CD4-positive, CD25-positive, alpha-beta regulatory T cell (primary cell): ENCODE data around the gene SYDE2. TPM values are rescaled to one million over a fixed set of nuclear protein-coding genes. Genes with fewer than 3 reads are reported as not detected.
"Not testable (repeated sequence)": the region's sequence is repeated elsewhere in the genome, so short reads cannot be mapped to it uniquely, and the experiment has no call there.

Experiments used
- ATAC-seq, 2 donors: fragments of 150-1000 bp; cut with Tn5 transposase; one replicate each; pipeline ENCODE4 v1.10.0; 2021; ENCODE audit warnings: low read depth in 2 of 2, moderate number of reproducible peaks in 2 of 2, moderate library complexity in 1 of 2
- DNase-seq, 3 donors: peaks; one replicate each; pipeline versions ENCODE4 v3.0.0 to v3.0.0-alpha.2; 2012 to 2022; ENCODE audit warnings: mixed read lengths in 1 of 3
- H3K27ac ChIP-seq: one replicate; pipeline ENCODE4 v1.7.0; 2013; ENCODE audit warnings: mild to moderate bottlenecking, low read length; ENCODE audit not compliant: insufficient read depth, poor library complexity, severe bottlenecking
- H3K27me3 ChIP-seq: one replicate; pipeline ENCODE4 v1.7.0; 2013; ENCODE audit warnings: low read length; ENCODE audit not compliant: control insufficient read depth, insufficient read depth
- H3K36me3 ChIP-seq: one replicate; pipeline ENCODE4 v1.7.0; 2013; ENCODE audit warnings: mild to moderate bottlenecking, low read length, moderate library complexity; ENCODE audit not compliant: control insufficient read depth, insufficient read depth
- H3K4me1 ChIP-seq: 2 replicates; pipeline ENCODE4 v1.7.0; 2013; ENCODE audit warnings: mild to moderate bottlenecking, low read length; ENCODE audit not compliant: insufficient read depth, control insufficient read depth, poor library complexity, severe bottlenecking
- H3K4me3 ChIP-seq: one replicate; pipeline ENCODE4 v1.7.0; 2013; ENCODE audit warnings: low read depth, mild to moderate bottlenecking, low read length, moderate library complexity
- H3K9me3 ChIP-seq, 2 experiments: 1 replicate in 1 of 2; 2 replicates in 1 of 2; pipeline ENCODE4 v1.7.0; 2013; ENCODE audit warnings: low read length in 2 of 2, mild to moderate bottlenecking in 1 of 2, moderate library complexity in 1 of 2; ENCODE audit not compliant: control insufficient read depth in 2 of 2
- H3K27ac Mint-ChIP-seq, 3 donors: one replicate each; pipeline ENCODE4 v1.8.0; 2020 to 2022; ENCODE audit warnings: mild to moderate bottlenecking in 3 of 3, mixed read lengths in 3 of 3, moderate library complexity in 2 of 3
- H3K27me3 Mint-ChIP-seq: one replicate; pipeline ENCODE4 v1.8.0; 2022; ENCODE audit warnings: mild to moderate bottlenecking, mixed read lengths
- H3K36me3 Mint-ChIP-seq: one replicate; pipeline ENCODE4 v1.8.0; 2020; ENCODE audit warnings: mixed read lengths
- H3K4me1 Mint-ChIP-seq, 4 donors: one replicate each; pipeline ENCODE4 v1.8.0; 2020 to 2022; ENCODE audit warnings: mixed read lengths in 4 of 4, mild to moderate bottlenecking in 1 of 4
- H3K4me3 Mint-ChIP-seq, 4 donors: one replicate each; pipeline ENCODE4 v1.8.0; 2020 to 2022; ENCODE audit warnings: mild to moderate bottlenecking in 4 of 4, mixed read lengths in 4 of 4, moderate library complexity in 3 of 4
- H3K9me3 Mint-ChIP-seq, 7 donors: one replicate each; pipeline ENCODE4 v1.8.0; 2020 to 2022; ENCODE audit warnings: mixed read lengths in 7 of 7, mild to moderate bottlenecking in 3 of 7, moderate library complexity in 2 of 7
- polyA plus RNA-seq, 4 donors: library from polyadenylated mRNA; unstranded; fragments of 300-500 nt; fragmentation: Illumina TruSeq; gene quantifications; one replicate each; pipeline ENCODE4 v1.2.3, GENCODE V29; 2021
- total RNA-seq: library from RNA; stranded (reverse); gene quantifications from one replicate; pipeline ENCODE4 v1.2.3, GENCODE V29; 2022

Gene SYDE2
- total and polyA plus RNA-seq, 5 donors from 2014 or later = 1.0 to 4.1 (median 1.3) TPM

- H3K4me1 Mint-ChIP-seq = no peaks in the 10 kb centered on the region
- no peak overlapping the region for H3K27ac ChIP-seq
Measured at GRCh38 chr1:85142753-85143152, 58.1 kb downstream of the SYDE2 start.

GRCh38 chr1:85138439-85138838 lies 62.4 kb downstream of the SYDE2 start:
- not testable (repeated sequence) for H3K4me1 Mint-ChIP-seq, H3K27me3 Mint-ChIP-seq, H3K27ac Mint-ChIP-seq, H3K27ac ChIP-seq, H3K9me3 Mint-ChIP-seq, H3K4me1 ChIP-seq, H3K36me3 ChIP-seq, H3K27me3 ChIP-seq, H3K4me3 Mint-ChIP-seq, H3K9me3 ChIP-seq, H3K36me3 Mint-ChIP-seq, ATAC-seq, H3K4me3 ChIP-seq, DNase-seq

More at GRCh38 chr1:85142753-85143152, 58.1 kb downstream of the SYDE2 start:
- Mint-ChIP-seq H3K36me3 (no peaks in the 10 kb centered on the region), H3K4me3 (no peak overlapping the region), H3K9me3 (peaks cover 0 to 2% (median 0%) of the 10 kb centered on the region in 7 donors), H3K27ac (no peak overlapping the region), H3K27me3 (peaks cover 10% of the 10 kb centered on the region)
- Histone ChIP-seq H3K4me3 (no peak overlapping the region), H3K27me3 (no peaks in the 10 kb centered on the region), H3K4me1 (no peaks in the 10 kb centered on the region), H3K36me3 (no peaks in the 10 kb centered on the region), H3K9me3 (no peaks in the 10 kb centered on the region)
- ATAC-seq (no peak), DNase-seq (no peak)

- H3K36me3 Mint-ChIP-seq = no peaks in the 10 kb centered on the region
- H3K4me3 Mint-ChIP-seq = no peak overlapping the region
- Histone ChIP-seq H3K4me1 (no peaks in the 10 kb centered on the region), H3K9me3 (no peaks in the 10 kb centered on the region), H3K27ac (no peak overlapping the region), H3K36me3 (no peaks in the 10 kb centered on the region), H3K27me3 (no peaks in the 10 kb centered on the region), H3K4me3 (no peak overlapping the region)
- no peak overlapping the region for H3K27ac Mint-ChIP-seq
- DNase-seq (no peak), ATAC-seq (no peak)
- H3K27me3 Mint-ChIP-seq = no peaks in the 10 kb centered on the region
- H3K4me1 Mint-ChIP-seq = no peaks in the 10 kb centered on the region
- H3K9me3 Mint-ChIP-seq = peaks cover 0 to 1% (median 0%) of the 10 kb centered on the region in 7 donors
Measured at GRCh38 chr1:85137660-85138059, 63.2 kb downstream of the SYDE2 start.

GRCh38 chr1:85135392-85135798 lies 65.4 kb downstream of the SYDE2 start:
- no peak overlapping the region for H3K27ac Mint-ChIP-seq

GRCh38 chr1:85134583-85135391 lies 66.0 kb downstream of the SYDE2 start:
- DNase-seq (no peak), ATAC-seq (no peak)
- H3K27me3 ChIP-seq = no peaks in the 10 kb centered on the region
- Mint-ChIP-seq H3K4me3 (no peak overlapping the region), H3K27ac (no peak overlapping the region), H3K36me3 (no peaks in the 10 kb centered on the region), H3K27me3 (peaks cover 5% of the 10 kb centered on the region), H3K9me3 (no peaks in the 10 kb centered on the region), H3K4me1 (no peaks in the 10 kb centered on the region)
- H3K4me3 ChIP-seq = no peak overlapping the region
- H3K9me3 ChIP-seq = no peaks in the 10 kb centered on the region
- no peaks in the 10 kb centered on the region for H3K36me3 ChIP-seq
- no peak overlapping the region for H3K27ac ChIP-seq
- H3K4me1 ChIP-seq = no peaks in the 10 kb centered on the region

More at GRCh38 chr1:85135392-85135798, 65.4 kb downstream of the SYDE2 start:
- Histone ChIP-seq H3K36me3 (no peaks in the 10 kb centered on the region), H3K4me1 (no peaks in the 10 kb centered on the region), H3K9me3 (no peaks in the 10 kb centered on the region), H3K27ac (no peak overlapping the region), H3K27me3 (no peaks in the 10 kb centered on the region), H3K4me3 (no peak overlapping the region)
- Mint-ChIP-seq H3K36me3 (no peaks in the 10 kb centered on the region), H3K9me3 (no peaks in the 10 kb centered on the region), H3K4me1 (no peaks in the 10 kb centered on the region), H3K4me3 (no peak overlapping the region), H3K27me3 (peaks cover 5% of the 10 kb centered on the region)
- ATAC-seq (no peak), DNase-seq (no peak)

- no peaks in the 10 kb centered on the region for H3K36me3 ChIP-seq
- no peaks in the 10 kb centered on the region for H3K9me3 Mint-ChIP-seq
- no peaks in the 10 kb centered on the region for H3K9me3 ChIP-seq
- H3K27ac ChIP-seq = no peak overlapping the region
- ATAC-seq (no peak), DNase-seq (no peak)
- no peaks in the 10 kb centered on the region for H3K4me1 Mint-ChIP-seq
- H3K4me1 ChIP-seq = no peaks in the 10 kb centered on the region
- H3K27me3 ChIP-seq = peaks cover 2% of the 10 kb centered on the region
- no peak overlapping the region for H3K27ac Mint-ChIP-seq
- no peak overlapping the region for H3K4me3 Mint-ChIP-seq
- H3K4me3 ChIP-seq = no peak overlapping the region
- no peaks in the 10 kb centered on the region for H3K36me3 Mint-ChIP-seq
- H3K27me3 Mint-ChIP-seq = peaks cover 9% of the 10 kb centered on the region
Measured at GRCh38 chr1:85133565-85134159, 67.2 kb downstream of the SYDE2 start.

GRCh38 chr1:85132078-85132720 lies 68.6 kb downstream of the SYDE2 start:
- Mint-ChIP-seq H3K4me1 (no peaks in the 10 kb centered on the region), H3K27ac (no peak overlapping the region), H3K4me3 (no peak overlapping the region), H3K9me3 (no peaks in the 10 kb centered on the region), H3K36me3 (no peaks in the 10 kb centered on the region), H3K27me3 (peaks cover 9% of the 10 kb centered on the region)
- Histone ChIP-seq H3K9me3 (no peaks in the 10 kb centered on the region), H3K27me3 (peaks cover 2% of the 10 kb centered on the region), H3K4me1 (no peaks in the 10 kb centered on the region), H3K36me3 (no peaks in the 10 kb centered on the region), H3K27ac (no peak overlapping the region), H3K4me3 (no peak overlapping the region)
- DNase-seq = no peak
- no peak for ATAC-seq
